GM23338 (cell line): ENCODE measurements around the gene NFX1. TPM values are rescaled to one million over a fixed set of nuclear protein-coding genes. Genes with fewer than 3 reads are reported as not detected.
"Not testable (repeated sequence)": the region's sequence is repeated elsewhere in the genome, so short reads cannot be mapped to it uniquely, and the experiment has no call there.

Experiments used
- ATAC-seq: fragments of 200-7000 bp; cut with Tn5 transposase; 3 replicates; pipeline ENCODE4 v1.9.1; 2020
- DNase-seq: peaks from one replicate; pipeline ENCODE4 v3.0.0-alpha.2; 2015; ENCODE audit warnings: low spot score
- H2AFZ ChIP-seq: fragments of 200-600 bp; sonication (generic); 2 replicates; pipeline ENCODE4 v1.8.0; 2016; ENCODE audit warnings: antibody characterized with exemption, mild to moderate bottlenecking, moderate library complexity
- H3F3A ChIP-seq: fragments of 200-600 bp; sonication (generic); replicated peaks from 2 replicates; pipeline ENCODE4 v1.8.0; 2017; ENCODE audit warnings: antibody characterized with exemption, mixed run types, low read depth
- H3K27ac ChIP-seq: fragments of 200-600 bp; sonication (generic); 2 replicates; pipeline ENCODE4 v1.6.1; 2016; ENCODE audit warnings: low read depth
- H3K27me3 ChIP-seq: fragments of 200-600 bp; sonication (generic); 2 replicates; pipeline ENCODE4 v1.8.0; 2016; ENCODE audit warnings: mild to moderate bottlenecking, mixed run types, moderate library complexity; ENCODE audit not compliant: insufficient read depth
- H3K36me3 ChIP-seq: fragments of 200-600 bp; sonication (generic); 2 replicates; pipeline ENCODE4 v1.8.0; 2016; ENCODE audit warnings: mild to moderate bottlenecking; ENCODE audit not compliant: insufficient read depth
- H3K4me1 ChIP-seq: fragments of 200-600 bp; sonication (generic); 2 replicates; pipeline ENCODE4 v1.8.0; 2016; ENCODE audit warnings: mild to moderate bottlenecking, moderate library complexity; ENCODE audit not compliant: insufficient read depth
- H3K4me2 ChIP-seq: fragments of 200-600 bp; sonication (generic); 2 replicates; pipeline ENCODE4 v1.7.1; 2017; ENCODE audit warnings: mixed run types
- H3K4me3 ChIP-seq: fragments of 200-600 bp; sonication (generic); 2 replicates; pipeline ENCODE4 v1.6.1; 2016; ENCODE audit warnings: mixed run types
- H3K79me2 ChIP-seq: fragments of 200-600 bp; sonication (generic); replicated peaks from 2 replicates; pipeline ENCODE4 v1.8.0; 2017; ENCODE audit warnings: mild to moderate bottlenecking; ENCODE audit not compliant: insufficient read depth
- H3K9me2 ChIP-seq: fragments of 200-600 bp; sonication (generic); 2 replicates; pipeline ENCODE4 v1.8.0; 2017; ENCODE audit not compliant: insufficient read depth
- H4K20me1 ChIP-seq: fragments of 200-600 bp; sonication (generic); replicated peaks from 2 replicates; pipeline ENCODE4 v1.8.0; 2017; ENCODE audit warnings: mild to moderate bottlenecking; ENCODE audit not compliant: insufficient read depth
- H3K27ac Mint-ChIP-seq: 2 replicates; pipeline ENCODE4 v1.8.0; 2020; ENCODE audit warnings: inconsistent platforms, mild to moderate bottlenecking, moderate library complexity, mixed read lengths
- H3K27me3 Mint-ChIP-seq: 3 replicates; pipeline ENCODE4 v1.8.0; 2022; ENCODE audit warnings: low read depth, mild to moderate bottlenecking, moderate library complexity, mixed read lengths, inconsistent platforms; ENCODE audit not compliant: insufficient read depth, poor library complexity
- H3K36me3 Mint-ChIP-seq: 3 replicates; pipeline ENCODE4 v1.8.0; 2021; ENCODE audit warnings: low read depth, mild to moderate bottlenecking, inconsistent platforms, moderate library complexity, mixed read lengths
- H3K4me1 Mint-ChIP-seq: 3 replicates; pipeline ENCODE4 v1.8.0; 2020; ENCODE audit warnings: mild to moderate bottlenecking, inconsistent platforms, mixed read lengths
- H3K4me3 Mint-ChIP-seq: 3 replicates; pipeline ENCODE4 v1.8.0; 2021; ENCODE audit warnings: moderate library complexity, mild to moderate bottlenecking, inconsistent platforms, mixed read lengths
- H3K9me3 Mint-ChIP-seq: 3 replicates; pipeline ENCODE4 v1.8.0; 2020; ENCODE audit warnings: moderate library complexity, mild to moderate bottlenecking, inconsistent platforms, mixed read lengths
- NANOG ChIP-seq: IDR thresholded peaks from 2 replicates; pipeline ENCODE4 v1.6.1; 2016; ENCODE audit warnings: antibody characterized with exemption, borderline replicate concordance
- polyA plus RNA-seq: library from polyadenylated mRNA; unstranded; fragments of >200 nt; fragmentation: Nextera tagmentation; extraction: Ambion mirVana; gene quantifications from 2 replicates; pipeline ENCODE4 v1.2.1, GENCODE V29; 2016
- total RNA-seq: library from RNA; depleted of rRNA; stranded (reverse); fragments of >200 nt; shearing (Covaris generic); gene quantifications from 2 replicates; pipeline ENCODE4 v1.2.3, GENCODE V29; 2014
- TF ChIP-seq, protein P1 (sequence below): fragments of 250-450 bp; sonication (Bioruptor Pico); IDR thresholded peaks from 2 replicates; pipeline ENCODE4 v1.5.0; 2020; ENCODE audit warnings: mild to moderate bottlenecking, moderate library complexity
- TF ChIP-seq, protein P2 (sequence below), 2 experiments: fragments of 200-600 bp in 1 of 2; sonication (generic) in 1 of 2; conservative IDR thresholded peaks; 2 replicates each; pipeline versions ENCODE4 v1.5.1 to v1.6.1; 2016 to 2017; ENCODE audit warnings: antibody characterized with exemption in 2 of 2, low read depth in 2 of 2, mild to moderate bottlenecking in 2 of 2, moderate library complexity in 1 of 2
- TF ChIP-seq, protein P3 (sequence below): IDR thresholded peaks from one replicate; pipeline ENCODE4 v1.6.1; 2018; ENCODE audit warnings: antibody characterized with exemption; ENCODE audit not compliant: unreplicated experiment

Gene NFX1
- total and polyA plus RNA-seq, 2 experiments from 2014 or later = 13.9 to 26.1 TPM

DNA sequence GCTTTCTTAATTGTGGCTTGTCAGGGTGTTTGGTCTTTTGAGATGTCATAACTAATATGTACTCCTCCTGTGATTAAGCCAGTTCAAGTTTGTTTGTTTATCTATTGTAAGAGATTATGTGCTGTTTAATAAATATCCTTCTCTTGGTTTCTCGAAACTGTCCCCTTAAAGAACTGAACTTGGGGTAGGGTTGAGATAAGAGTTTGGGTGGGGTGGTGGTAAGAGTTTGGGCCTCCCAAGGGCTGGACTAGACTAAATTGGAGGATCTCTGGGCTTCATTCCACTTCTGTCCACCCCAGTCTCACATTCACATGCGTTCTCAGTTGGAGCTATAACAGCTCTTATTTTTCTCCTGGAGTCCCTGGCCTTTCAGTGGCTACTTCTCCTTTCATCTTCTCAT is 73.8 kb downstream of the NFX1 start (continued):
- TF ChIP-seq, protein P1, sequence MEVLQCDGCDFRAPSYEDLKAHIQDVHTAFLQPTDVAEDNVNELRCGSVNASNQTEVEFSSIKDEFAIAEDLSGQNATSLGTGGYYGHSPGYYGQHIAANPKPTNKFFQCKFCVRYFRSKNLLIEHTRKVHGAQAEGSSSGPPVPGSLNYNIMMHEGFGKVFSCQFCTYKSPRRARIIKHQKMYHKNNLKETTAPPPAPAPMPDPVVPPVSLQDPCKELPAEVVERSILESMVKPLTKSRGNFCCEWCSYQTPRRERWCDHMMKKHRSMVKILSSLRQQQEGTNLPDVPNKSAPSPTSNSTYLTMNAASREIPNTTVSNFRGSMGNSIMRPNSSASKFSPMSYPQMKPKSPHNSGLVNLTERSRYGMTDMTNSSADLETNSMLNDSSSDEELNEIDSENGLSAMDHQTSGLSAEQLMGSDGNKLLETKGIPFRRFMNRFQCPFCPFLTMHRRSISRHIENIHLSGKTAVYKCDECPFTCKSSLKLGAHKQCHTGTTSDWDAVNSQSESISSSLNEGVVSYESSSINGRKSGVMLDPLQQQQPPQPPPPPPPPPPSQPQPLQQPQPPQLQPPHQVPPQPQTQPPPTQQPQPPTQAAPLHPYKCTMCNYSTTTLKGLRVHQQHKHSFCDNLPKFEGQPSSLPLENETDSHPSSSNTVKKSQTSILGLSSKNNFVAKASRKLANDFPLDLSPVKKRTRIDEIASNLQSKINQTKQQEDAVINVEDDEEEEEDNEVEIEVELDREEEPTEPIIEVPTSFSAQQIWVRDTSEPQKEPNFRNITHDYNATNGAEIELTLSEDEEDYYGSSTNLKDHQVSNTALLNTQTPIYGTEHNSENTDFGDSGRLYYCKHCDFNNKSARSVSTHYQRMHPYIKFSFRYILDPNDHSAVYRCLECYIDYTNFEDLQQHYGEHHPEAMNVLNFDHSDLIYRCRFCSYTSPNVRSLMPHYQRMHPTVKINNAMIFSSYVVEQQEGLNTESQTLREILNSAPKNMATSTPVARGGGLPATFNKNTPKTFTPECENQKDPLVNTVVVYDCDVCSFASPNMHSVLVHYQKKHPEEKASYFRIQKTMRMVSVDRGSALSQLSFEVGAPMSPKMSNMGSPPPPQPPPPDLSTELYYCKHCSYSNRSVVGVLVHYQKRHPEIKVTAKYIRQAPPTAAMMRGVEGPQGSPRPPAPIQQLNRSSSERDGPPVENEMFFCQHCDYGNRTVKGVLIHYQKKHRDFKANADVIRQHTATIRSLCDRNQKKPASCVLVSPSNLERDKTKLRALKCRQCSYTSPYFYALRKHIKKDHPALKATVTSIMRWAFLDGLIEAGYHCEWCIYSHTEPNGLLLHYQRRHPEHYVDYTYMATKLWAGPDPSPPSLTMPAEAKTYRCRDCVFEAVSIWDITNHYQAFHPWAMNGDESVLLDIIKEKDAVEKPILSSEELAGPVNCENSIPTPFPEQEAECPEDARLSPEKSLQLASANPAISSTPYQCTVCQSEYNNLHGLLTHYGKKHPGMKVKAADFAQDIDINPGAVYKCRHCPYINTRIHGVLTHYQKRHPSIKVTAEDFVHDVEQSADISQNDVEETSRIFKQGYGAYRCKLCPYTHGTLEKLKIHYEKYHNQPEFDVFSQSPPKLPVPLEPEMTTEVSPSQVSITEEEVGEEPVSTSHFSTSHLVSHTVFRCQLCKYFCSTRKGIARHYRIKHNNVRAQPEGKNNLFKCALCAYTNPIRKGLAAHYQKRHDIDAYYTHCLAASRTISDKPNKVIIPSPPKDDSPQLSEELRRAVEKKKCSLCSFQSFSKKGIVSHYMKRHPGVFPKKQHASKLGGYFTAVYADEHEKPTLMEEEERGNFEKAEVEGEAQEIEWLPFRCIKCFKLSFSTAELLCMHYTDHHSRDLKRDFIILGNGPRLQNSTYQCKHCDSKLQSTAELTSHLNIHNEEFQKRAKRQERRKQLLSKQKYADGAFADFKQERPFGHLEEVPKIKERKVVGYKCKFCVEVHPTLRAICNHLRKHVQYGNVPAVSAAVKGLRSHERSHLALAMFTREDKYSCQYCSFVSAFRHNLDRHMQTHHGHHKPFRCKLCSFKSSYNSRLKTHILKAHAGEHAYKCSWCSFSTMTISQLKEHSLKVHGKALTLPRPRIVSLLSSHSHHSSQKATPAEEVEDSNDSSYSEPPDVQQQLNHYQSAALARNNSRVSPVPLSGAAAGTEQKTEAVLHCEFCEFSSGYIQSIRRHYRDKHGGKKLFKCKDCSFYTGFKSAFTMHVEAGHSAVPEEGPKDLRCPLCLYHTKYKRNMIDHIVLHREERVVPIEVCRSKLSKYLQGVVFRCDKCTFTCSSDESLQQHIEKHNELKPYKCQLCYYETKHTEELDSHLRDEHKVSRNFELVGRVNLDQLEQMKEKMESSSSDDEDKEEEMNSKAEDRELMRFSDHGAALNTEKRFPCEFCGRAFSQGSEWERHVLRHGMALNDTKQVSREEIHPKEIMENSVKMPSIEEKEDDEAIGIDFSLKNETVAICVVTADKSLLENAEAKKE (CRISPR knock-in tag) = no peak
- TF ChIP-seq, protein P2, sequence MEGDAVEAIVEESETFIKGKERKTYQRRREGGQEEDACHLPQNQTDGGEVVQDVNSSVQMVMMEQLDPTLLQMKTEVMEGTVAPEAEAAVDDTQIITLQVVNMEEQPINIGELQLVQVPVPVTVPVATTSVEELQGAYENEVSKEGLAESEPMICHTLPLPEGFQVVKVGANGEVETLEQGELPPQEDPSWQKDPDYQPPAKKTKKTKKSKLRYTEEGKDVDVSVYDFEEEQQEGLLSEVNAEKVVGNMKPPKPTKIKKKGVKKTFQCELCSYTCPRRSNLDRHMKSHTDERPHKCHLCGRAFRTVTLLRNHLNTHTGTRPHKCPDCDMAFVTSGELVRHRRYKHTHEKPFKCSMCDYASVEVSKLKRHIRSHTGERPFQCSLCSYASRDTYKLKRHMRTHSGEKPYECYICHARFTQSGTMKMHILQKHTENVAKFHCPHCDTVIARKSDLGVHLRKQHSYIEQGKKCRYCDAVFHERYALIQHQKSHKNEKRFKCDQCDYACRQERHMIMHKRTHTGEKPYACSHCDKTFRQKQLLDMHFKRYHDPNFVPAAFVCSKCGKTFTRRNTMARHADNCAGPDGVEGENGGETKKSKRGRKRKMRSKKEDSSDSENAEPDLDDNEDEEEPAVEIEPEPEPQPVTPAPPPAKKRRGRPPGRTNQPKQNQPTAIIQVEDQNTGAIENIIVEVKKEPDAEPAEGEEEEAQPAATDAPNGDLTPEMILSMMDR (conservative IDR thresholded peaks at IDR 0.05; ENCODE audit: low read depth in 2 of 2) = no peak
- TF ChIP-seq NANOG = no peak
- TF ChIP-seq, protein P3, sequence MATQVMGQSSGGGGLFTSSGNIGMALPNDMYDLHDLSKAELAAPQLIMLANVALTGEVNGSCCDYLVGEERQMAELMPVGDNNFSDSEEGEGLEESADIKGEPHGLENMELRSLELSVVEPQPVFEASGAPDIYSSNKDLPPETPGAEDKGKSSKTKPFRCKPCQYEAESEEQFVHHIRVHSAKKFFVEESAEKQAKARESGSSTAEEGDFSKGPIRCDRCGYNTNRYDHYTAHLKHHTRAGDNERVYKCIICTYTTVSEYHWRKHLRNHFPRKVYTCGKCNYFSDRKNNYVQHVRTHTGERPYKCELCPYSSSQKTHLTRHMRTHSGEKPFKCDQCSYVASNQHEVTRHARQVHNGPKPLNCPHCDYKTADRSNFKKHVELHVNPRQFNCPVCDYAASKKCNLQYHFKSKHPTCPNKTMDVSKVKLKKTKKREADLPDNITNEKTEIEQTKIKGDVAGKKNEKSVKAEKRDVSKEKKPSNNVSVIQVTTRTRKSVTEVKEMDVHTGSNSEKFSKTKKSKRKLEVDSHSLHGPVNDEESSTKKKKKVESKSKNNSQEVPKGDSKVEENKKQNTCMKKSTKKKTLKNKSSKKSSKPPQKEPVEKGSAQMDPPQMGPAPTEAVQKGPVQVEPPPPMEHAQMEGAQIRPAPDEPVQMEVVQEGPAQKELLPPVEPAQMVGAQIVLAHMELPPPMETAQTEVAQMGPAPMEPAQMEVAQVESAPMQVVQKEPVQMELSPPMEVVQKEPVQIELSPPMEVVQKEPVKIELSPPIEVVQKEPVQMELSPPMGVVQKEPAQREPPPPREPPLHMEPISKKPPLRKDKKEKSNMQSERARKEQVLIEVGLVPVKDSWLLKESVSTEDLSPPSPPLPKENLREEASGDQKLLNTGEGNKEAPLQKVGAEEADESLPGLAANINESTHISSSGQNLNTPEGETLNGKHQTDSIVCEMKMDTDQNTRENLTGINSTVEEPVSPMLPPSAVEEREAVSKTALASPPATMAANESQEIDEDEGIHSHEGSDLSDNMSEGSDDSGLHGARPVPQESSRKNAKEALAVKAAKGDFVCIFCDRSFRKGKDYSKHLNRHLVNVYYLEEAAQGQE = no peak

DNA sequence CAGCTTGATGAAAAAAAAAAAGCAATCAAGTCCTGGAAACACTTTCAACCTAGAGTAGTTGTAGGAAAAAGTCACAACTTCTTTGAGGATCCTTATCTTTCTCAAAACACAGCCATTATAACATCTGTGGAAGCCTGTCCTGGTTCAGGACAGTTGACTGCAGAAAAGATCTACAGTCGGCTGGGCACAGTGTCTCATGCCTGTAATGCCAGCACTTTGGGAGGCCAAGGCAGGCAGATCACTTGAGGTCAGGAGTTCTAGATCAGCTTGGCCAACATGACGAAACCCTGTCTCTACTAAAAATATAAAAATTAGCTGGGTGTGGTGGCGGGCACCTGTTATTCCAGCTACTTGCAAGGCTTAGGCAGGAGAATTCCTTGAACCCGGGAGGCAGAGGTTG is 74.5 kb downstream of the NFX1 start:
- H3K4me2 ChIP-seq, H3K27me3 ChIP-seq, ATAC-seq, H3K4me3 Mint-ChIP-seq, H3F3A ChIP-seq, H3K79me2 ChIP-seq, H3K27me3 Mint-ChIP-seq, DNase-seq, H3K9me2 ChIP-seq, H3K27ac ChIP-seq, H3K27ac Mint-ChIP-seq, H3K4me3 ChIP-seq, H3K36me3 Mint-ChIP-seq, H4K20me1 ChIP-seq, H3K4me1 ChIP-seq, H3K36me3 ChIP-seq, H3K9me3 Mint-ChIP-seq, H2AFZ ChIP-seq, H3K4me1 Mint-ChIP-seq: not testable (repeated sequence)
